ENCODE data around the gene KLHL17. TPM values are rescaled to one million over a fixed set of nuclear protein-coding genes. Genes with fewer than 3 reads are reported as not detected.

KLHL17 gene
- polyA plus RNA-seq, 1 donor: 9.0 TPM

DNA sequence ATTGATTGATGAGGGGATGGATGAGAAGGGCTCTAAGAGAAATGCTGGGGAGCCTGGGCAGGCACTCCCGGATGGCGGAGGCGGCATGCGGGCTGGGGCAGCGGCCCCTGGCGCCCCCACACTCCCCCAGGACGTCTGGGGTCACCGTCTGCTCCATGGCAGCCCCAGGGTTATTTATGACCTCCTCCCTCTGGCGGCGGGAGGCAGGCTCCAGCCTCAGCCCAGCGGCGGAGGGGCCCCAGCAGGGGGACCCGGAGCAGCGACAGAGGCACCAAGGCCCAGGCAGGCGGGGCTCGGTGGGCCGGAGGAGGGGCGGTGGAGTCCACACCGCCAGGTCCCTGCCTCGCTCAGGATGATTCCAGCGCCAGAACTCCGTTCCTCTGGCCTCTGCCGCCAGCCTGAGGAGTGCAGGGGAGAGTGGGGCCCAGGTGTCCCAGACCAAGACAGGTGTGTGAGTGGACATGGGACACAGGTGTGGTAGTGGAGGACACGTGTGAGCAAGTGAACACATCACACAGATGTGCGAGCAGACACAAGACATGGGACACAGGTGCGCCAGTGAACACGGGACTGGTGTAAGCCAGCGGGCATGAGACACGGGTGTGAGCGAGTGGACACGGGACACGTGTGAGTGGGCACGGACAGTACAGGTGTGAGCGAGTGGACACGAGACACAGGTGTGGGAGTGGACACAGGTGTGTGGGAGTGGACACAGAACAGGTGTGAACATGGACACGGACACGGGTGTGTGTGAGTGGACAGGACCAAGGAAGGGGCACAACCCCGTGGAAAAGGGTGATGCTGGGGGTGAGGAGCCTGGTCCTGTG is 39.2 kb upstream of the KLHL17 start:
- peak; percentile 91 for DNase-seq

DNA sequence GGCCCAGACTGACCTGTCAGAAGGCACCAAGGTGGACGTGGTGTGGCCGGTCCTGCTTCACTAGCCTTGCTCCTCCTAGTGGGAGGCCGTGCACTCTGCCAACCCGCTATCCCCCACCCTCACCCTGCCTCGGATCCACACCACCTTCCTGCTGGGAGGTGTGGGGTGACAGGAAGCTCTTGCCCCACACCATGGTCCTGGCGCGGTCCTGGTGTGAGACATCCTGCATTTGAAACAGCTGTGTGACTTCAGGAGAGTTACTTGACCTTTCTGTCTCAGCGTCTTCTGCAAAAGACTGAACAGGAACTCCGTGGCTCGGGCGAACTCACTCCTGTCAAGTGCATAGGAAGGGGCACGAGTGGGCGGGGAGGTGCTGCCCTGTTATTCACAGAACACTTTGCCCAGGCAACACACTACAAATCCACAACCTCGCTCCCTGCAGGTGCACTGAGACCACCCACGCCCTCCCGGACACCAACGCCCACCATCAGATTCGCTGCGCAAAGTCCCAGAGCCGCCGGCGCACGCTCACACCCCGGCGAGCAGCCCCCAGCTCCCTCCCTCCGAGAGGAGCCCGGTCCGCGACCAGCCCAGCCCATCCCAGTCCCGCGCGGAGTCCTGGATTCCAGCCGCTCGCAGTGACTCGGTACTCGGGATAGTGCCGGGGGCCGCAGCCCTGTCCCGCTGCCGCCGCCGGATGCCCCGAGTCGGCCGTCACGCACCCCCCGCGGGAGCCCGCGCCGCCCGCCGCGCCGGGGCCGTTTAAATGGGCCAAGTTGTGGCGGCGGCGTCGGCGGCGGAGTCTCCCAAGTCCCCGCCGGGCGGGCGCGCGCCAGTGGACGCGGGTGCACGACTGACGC is 37.0 kb upstream of the KLHL17 start, which contains the start of gene SAMD11:
Gene SAMD11, plus strand, starts transcription at position 793 of the 860 bp plus-strand sequence. CDS start 509 bp downstream, outside the sequence.
- peak; percentile 94 for DNase-seq

DNA sequence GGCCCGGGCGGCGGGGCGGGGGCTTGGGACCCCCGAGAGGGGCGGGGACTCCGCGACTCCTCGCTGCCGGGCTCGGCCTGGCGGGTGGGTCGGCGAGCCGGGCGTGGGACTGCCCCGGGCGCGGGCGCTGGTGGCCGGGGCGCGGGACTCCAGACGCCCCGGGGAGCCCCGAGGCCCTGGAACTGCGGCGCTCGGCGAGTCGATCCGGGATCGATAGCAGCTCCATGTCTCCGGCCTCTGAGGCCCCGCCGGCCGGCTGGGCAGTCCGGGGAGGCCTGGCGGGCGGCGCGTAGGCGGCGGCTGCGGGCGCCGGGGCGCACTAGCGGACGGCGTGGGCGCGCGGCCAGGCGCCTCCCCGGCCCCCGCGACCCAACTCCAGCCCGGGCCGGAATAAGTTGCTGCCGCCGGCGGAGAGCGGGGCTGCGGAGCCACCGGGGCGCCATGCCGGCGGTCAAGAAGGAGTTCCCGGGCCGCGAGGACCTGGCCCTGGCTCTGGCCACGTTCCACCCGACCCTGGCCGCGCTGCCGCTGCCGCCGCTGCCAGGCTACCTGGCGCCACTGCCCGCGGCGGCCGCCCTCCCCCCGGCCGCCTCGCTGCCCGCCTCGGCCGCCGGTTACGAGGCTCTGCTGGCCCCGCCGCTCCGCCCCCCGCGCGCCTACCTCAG is 36.3 kb upstream of the KLHL17 start:
- no peak for DNase-seq

DNA sequence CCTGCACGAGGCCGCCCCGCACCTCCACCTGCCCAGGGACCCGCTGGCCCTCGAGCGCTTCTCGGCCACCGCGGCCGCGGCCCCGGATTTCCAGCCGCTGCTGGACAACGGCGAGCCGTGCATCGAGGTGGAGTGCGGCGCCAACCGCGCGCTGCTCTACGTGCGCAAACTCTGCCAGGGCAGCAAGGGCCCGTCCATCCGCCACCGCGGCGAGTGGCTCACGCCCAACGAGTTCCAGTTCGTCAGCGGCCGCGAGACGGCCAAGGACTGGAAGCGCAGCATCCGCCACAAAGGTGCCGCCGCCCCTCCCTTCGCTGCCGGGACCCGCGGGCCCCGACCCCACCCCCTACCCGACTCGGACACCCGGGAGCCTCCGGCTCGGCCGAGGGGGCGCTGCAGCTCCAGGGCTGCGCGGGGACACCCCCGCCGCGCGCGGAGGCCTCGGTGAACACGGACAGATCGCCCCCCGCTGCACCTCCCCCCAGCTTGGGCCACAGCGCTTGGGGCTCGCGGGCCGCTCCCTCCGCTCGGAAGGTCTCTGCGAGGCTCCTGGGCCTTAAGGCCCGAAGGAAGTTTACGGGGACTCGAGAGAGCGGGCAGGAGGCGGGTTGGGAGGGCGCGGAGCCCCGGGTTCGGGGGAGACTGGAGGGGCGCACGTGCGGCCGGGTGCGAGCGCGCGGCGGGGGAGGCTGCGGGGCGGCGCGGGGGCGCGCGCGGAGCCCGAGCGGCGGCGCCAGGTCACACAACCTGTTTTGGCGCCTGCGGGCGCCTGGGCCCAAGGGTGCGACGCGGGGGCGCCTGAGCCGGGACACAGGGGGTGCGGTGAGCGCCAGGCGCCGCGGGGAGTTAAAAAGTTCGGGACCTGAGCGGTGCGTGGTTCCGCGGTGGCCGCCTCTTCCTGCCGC is 35.5 kb upstream of the KLHL17 start:
- no peak for DNase-seq

DNA sequence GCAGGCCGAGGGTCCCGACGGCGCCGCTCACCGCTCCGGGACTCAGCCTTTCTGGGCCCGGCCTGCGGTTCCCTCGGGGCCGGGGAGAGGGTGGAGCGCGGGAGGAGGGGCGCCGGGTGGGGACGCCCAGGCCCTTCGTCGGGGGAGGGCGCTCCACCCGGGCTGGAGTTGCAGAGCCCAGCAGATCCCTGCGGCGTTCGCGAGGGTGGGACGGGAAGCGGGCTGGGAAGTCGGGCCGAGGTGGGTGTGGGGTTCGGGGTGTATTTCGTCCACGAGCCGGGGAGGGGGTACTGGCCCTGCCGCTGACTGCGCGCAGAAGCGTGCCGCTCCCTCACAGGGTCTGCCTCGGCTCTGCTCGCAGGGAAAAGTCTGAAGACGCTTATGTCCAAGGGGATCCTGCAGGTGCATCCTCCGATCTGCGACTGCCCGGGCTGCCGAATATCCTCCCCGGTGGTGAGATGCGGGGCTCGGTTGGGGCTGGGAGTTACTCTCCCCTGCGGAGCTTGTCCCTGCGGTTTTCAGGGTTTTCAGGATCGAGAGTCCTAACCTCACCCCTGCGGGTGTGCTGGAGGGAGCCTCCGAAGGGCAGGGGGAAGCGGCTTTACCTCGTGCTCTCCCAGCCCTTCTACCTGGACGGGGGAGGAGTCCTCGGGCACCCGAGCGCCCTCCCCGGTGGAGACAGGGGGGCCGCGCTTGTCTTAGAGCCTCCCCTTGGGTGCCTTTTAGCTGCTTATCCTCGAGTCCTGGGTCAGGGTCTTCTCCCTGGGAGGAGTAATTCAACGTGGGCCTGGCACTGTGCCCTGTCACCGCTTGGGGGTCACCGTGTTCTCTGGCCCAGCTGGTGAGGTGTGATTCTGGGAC is 34.6 kb upstream of the KLHL17 start:
- DNase-seq: no peak

DNA sequence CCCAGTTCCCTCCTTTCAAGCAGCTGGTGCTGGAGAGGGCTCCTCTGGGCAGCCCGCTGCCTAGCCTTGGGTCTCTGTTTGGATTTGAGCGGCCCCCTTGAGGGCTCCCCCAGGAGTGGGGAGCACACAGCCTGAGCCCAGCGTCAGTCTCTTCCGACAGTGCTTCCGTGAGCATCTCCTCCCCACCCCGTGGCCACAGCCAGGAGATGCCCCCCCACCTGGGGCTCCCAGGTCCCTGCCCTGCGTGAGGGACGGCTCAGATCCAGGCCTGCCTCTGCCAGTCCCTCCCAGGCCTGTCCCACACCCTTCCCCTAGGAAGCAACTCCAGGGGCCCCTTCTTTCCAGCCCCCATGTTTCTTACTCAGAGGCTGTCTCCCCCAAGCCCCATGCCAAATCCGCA is 33.1 kb upstream of the KLHL17 start:
- no peak for DNase-seq

DNA sequence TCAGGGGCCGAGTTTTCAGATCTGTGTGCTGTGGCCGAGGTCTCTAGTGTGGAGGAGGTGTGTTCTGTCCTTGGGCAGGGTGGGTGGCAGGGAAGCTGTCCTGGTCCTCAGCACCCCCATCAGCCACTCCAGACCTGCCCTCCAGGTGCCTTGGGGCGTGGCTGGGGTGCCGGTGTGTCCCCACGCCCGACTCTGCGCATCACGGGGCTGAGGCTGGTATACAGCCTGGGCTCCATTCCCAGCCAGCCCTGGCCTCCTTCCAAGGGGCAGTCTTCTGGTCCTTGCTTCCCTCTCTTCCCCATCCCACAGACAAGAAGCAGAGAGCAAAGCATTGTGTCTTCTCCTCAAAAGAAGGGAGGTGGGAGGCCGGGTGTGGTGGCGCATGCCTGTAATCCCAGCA is 32.6 kb upstream of the KLHL17 start:
- no peak for DNase-seq

DNA sequence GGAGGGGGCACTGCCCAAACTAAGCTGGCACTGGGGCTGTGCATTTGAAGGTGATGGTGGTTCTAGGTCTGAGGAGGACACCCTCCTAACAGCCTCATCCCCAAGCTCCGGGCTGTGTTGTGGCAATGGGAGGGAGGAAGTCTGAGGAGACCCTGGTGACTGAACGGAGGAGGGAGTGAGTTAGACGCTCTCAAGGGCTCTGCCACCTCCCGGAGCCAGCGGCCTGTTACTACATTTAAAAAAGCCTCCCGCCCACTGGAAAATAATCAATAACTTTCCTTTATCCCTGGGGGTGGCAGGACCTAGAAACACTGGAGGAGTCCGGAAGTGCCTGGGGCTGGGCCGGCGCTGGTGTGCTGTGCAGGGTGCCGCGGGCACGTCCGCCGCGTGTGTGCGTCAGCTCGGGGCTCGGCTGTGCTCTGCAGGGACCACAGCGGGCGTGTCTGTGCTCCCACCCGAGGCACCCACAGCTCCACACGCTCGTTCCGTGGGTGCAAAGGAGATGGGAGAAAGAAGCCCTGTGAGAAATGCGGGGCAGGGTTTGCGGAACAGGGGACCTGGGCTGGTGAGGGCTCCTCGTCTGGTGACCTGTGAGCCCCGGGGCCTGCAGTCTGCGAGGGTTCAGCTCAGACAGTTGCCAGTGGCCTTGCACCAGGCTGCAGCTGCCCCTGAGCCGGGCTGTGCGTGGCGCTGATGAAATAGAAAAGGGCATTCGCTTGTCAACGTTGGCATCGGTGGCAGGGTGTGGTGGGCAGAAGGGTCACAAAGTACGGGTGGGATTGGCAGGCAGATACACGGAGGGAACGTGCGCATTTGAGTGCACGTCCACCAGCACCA is 31.3 kb upstream of the KLHL17 start:
- no peak for DNase-seq

DNA sequence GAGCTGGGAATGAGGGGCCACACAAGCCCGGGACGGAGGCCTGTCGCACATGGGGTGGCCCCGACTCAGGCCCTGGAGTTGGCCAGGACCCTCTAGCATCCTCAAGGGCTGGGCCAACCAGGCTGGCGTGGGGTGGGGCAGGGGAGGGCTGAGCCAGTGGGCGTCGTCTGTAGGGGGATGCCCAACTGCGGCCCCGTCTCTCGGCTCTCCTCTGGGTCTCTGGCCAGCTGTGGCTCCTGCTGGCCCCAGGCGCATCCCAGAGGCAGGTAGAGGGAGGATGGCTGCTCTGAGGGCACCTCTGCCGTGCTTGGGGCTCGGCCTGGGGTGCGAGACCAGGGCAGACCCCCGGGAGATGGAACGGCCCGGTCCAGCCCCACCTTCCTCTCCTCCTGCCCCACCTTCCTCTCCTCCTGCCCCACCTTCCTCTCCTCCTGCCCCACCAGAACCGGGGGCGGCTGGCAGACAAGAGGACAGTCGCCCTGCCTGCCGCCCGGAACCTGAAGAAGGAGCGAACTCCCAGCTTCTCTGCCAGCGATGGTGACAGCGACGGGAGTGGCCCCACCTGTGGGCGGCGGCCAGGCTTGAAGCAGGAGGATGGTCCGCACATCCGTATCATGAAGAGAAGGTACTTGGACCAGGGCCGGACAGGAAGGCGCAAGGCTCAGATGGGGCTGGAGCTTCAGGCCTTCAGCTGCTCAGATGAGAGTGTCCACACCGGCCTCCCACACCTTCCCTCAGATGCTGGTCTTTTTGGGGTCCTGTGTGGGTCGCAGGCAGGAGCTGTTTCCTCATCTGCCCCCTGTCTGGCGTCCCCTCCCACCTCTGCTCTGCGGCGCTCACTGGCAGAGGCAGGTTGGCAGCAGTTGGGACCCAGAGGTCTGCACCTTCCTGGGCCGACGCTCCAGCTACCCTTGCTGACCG is 30.4 kb upstream of the KLHL17 start:
- no peak for DNase-seq

DNA sequence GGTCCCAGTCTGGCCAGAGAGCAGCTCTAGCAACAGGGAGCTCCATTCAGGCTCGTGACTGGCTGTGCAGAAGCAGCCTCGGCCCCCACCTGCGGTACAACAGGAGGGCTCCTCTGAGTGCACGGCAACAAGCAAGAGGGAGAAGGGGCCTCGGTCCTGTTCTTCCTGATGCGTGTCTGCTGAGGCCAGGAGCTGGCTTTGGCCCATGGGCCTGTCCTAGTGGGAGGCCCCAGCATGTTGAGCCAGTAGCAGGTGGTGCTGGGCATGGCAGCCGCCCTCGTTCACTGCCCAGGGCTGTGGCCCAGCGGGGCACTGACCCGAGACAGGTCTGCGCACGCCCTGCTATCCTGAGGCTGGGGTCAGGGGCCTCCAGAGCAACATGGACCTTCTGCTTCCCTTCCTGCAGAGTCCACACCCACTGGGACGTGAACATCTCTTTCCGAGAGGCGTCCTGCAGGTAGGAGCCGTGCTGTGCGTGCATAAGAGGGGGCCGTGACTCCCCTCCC is 29.7 kb upstream of the KLHL17 start:
- DNase-seq: no peak

DNA sequence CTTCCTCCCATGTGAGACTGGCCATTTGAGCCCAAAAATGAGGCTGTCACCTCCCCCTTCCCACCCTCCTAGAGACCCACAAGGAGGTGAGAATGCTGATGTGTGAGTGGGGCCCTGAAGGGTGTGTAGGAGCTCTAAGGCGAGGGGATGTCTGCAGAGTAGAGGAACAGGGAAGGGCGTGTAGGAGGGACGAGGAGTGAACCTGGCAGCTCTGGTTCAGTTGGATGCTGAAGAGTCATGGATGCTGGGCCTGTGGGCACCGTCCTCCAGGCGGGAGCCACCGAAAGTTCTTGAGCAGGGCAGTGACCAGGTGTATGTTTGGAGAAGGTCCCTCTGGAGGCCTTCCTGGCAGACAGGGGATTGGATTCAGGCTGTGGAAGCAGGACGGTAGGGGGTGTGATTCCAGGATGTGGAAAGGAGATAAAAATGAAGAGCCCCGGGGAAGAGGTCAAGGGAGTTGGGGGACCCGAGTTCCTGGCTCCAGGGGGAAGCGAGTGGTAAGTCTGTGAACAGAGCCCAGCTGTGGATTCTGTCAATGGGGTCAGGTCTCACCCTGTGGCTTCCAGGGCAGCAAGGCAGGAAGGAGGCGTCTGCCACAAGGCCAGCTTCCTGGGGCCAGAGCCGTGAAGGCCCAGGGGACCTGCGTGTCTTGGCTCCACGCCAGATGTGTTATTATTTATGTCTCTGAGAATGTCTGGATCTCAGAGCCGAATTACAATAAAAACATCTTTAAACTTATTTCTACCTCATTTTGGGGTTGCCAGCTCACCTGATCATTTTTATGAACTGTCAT is 28.8 kb upstream of the KLHL17 start:
- no peak for DNase-seq

DNA sequence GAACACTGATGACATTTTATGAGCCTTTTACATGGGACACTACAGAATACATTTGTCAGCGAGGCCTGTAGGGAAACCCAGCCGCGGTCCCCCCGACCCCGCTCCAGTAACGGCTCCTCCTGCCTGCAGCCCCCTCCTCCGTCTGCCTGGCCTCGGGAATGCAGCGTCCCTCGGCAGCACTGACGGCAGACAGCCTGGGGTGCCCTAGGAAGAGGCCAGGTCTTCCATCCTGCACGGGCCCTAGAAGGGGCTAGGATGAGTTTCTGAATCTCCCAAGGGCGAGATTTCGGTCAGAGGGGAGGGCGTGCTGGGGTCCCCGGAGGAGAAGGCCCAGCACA is 28.2 kb upstream of the KLHL17 start:
- DNase-seq: no peak

DNA sequence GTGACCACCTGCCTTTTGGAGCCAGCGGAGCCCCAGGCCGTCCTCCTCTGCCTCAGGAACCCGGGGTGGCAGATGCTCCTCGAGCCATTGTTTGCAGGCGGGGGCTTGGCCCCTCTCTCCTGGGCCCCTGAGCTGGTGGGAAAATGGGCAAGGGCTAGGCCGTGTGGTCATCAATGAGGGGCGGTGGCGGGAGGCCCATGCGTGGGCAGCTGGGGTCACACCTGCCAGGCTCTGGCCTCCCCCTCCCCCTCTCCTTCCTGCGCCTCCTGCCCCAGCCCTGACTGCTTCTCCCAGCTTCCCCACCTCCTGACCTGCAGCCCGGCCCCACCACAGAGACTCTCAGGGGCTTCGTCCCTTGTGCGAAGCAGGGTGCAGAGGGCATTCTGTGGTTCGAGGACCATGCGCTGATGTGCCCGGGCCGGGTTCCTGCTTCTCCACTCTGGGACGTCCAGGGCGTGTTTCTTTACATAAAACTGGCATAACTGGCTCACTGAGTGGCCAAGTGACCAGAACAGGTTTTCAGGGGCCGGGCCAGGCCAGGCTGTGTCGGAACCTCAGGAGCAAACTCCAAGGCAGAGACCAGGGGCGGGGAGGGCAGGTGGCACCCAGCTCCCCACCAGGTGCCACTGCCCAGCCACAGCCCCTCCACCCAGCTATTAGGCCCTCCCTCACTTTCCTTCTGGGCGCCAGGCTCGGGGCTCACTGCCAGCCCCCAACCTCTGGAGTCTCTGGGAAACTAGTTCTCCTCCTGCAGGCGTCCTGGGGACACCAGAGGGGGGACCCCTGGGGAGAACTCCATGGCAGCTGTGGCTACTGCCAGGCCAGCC is 27.4 kb upstream of the KLHL17 start:
- no peak for DNase-seq

DNA sequence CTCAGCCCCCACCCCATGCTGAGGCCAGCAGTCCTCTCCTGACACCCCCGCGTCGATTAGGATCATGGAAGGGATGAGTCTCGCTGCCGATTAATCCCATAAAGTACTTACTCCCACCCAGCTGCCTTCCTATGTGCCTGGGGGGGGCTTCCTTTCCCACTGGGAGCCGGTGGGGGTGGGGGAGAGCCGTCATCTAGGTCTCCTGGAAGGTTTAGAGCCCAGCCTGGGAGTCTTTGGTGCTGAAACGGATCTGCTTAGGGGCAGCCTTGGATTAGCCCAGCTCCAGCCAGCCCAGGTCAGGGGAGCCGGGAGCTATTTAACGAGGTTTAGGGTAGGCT is 26.8 kb upstream of the KLHL17 start:
- no peak for DNase-seq

DNA sequence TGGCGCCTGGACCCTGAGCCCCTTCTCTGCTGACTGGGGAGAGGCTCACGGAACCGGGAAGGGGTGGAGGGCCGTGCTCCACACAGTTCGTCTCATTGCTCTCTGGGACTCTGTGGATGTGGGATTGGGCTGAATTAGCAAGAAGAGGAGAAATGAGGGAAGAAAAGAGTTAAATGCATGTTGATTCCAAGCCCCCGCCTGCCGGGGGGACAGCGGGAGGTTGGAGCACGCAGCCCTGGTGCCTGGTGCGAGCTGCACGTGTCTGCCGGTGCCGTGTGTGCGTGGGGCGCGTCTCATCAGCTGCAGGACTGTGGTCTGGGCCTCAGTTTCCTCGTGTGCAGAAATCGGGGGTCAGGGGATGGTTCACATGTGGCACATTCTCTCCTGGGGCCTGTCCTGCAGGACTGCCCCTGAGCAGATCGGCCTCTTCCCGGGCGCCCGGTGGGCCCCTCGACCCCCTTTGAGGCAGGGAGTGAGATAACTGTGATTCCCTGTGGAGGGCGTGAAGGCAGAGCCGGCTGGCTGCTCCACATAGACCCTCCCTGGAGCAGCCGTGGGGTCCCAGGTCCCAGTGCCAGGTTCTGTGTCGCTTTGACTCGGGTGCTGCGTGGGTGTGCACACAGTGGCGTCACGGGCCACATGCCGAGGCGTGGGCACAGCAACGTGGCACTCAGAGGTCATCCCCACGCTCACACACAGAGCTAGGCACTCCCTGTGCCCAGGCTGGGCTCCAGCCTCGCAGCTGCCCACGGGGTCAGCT is 25.2 kb upstream of the KLHL17 start:
- no peak for DNase-seq

DNA sequence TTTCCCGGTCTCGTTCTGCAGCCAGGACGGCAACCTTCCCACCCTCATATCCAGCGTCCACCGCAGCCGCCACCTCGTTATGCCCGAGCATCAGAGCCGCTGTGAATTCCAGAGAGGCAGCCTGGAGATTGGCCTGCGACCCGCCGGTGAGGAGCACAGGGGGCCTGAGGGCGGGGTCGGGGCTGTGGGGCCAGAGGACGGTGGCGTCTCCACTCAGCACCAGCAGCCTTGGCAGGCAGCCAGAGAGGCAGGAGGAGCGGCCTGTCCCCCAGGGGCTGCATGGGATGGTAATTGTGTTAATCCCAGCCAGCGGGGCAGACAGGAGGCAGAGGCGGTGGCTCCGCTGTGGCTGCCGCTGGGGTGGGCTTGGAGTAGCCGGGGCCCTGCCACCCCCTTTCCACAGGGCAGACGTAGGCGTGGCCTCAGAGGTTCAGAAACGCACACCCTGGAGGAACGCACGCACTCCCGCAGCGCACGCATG is 24.6 kb upstream of the KLHL17 start:
- no peak for DNase-seq
